ENCODE measurements around the gene RIMBP2.

GRCh38 chr12:130493951-130494350, 222.1 kb downstream of the RIMBP2 start:
- TF ChIP-seq, protein P1, sequence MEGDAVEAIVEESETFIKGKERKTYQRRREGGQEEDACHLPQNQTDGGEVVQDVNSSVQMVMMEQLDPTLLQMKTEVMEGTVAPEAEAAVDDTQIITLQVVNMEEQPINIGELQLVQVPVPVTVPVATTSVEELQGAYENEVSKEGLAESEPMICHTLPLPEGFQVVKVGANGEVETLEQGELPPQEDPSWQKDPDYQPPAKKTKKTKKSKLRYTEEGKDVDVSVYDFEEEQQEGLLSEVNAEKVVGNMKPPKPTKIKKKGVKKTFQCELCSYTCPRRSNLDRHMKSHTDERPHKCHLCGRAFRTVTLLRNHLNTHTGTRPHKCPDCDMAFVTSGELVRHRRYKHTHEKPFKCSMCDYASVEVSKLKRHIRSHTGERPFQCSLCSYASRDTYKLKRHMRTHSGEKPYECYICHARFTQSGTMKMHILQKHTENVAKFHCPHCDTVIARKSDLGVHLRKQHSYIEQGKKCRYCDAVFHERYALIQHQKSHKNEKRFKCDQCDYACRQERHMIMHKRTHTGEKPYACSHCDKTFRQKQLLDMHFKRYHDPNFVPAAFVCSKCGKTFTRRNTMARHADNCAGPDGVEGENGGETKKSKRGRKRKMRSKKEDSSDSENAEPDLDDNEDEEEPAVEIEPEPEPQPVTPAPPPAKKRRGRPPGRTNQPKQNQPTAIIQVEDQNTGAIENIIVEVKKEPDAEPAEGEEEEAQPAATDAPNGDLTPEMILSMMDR (IDR thresholded peaks at IDR 0.05), result no peak
- TF ChIP-seq POLR2A (IDR thresholded peaks at IDR 0.05) (no peak), EP300 (IDR thresholded peaks at IDR 0.05) (no peak)
